Fibroblast of skin of scalp (primary cell): Measurements from ENCODE around the gene NOXO1.

ENCODE experiments used
- DNase-seq: peaks from one replicate; pipeline ENCODE4 v3.0.0-alpha.2; 2013

Gene NOXO1

GRCh38 chr16:1979271-1980029, 1.8 kb downstream of the NOXO1 start:
- DNase-seq, result no peak

DNA sequence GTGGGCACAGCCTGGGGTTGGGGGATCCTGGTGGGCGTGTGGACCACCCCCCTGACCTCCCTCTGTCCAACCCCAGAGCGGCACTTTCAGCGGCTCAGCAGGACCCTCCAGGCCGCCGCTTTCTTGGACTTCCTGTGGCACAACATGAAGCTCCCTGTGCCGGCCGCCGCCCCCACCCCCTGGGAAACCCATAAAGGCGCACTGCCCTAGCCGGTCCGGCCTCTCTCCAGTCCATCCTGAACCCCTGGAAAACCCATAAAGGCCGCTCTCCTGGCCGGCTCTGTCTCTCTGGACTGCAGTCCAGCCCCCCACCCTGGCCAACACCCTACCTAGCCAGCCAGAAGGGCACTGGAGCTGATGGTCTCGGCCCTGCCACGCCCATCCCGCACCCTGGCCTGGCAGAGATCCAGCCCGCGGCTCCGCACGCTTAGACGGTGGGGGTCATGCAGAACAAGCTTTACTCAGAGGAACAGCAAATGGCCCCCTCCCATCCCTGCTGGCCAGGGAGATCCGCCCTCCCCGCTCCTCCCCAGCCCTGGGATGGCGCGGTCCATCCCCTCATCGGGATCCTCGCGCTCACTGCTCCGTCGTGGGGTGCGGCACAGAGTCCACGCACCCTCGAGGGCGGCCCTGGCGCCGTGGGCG, 2.7 kb downstream of the NOXO1 start:
- DNase-seq, result no peak

DNA sequence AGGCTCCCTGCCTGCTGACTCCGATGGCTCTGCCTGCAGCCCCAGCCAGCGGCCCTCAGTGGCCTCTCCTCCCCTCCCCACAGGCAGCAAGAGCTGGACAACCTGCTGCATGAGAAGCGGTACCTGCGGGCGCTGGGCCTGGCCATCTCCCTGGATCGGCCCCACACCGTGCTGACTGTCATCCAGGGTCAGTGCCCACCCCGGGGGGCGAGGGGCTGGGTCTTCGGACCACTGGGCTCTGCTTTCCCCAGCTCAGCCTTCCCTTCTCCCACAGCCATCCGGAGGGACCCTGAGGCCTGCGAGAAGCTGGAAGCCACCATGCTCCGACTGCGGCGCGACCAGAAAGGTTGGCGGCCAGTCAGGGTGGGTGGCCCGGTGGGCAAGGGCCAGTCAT, 3.4 kb downstream of the NOXO1 start:
- no peak for DNase-seq

DNA sequence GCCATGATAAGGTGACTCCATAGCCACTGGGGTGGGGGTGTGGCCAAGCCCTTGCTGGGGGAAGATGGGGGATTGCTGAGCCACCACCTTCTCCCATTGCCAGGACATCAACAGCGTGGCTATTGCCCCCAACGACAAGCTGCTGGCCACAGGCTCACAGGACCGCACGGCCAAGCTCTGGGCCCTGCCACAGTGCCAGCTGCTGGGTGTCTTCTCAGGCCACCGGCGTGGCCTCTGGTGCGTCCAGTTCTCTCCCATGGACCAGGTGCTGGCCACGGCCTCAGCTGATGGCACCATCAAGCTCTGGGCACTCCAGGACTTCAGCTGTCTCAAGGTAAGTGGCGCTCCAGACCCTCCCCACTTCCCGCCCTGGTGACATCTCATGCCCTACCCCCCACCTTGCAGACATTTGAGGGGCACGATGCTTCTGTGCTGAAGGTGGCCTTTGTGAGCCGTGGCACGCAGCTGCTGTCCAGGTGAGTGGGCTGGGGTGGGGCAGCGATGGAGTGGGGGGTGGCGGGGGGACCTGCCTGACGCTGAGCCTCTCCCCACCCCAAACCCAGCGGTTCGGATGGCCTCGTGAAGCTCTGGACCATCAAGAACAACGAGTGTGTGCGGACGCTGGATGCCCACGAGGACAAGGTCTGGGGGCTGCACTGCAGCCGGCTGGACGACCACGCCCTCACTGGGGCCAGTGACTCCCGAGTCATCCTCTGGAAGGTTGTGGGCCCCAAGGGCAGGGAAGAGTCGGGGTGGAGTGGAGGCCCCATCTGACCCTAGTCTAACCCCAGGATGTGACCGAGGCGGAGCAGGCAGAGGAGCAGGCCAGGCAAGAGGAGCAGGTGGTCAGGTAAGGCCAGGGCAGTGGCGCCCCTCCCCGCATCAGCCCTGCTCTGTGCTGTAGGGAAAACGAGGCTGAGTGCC, 4.1 kb downstream of the NOXO1 start:
- no peak for DNase-seq

GRCh38 chr16:1976216-1976520, 5.1 kb downstream of the NOXO1 start:
- no peak for DNase-seq

GRCh38 chr16:1975432-1976215, 5.6 kb downstream of the NOXO1 start:
- DNase-seq, result no peak

GRCh38 chr16:1974157-1975070, 6.9 kb downstream of the NOXO1 start:
- DNase-seq, result no peak

DNA sequence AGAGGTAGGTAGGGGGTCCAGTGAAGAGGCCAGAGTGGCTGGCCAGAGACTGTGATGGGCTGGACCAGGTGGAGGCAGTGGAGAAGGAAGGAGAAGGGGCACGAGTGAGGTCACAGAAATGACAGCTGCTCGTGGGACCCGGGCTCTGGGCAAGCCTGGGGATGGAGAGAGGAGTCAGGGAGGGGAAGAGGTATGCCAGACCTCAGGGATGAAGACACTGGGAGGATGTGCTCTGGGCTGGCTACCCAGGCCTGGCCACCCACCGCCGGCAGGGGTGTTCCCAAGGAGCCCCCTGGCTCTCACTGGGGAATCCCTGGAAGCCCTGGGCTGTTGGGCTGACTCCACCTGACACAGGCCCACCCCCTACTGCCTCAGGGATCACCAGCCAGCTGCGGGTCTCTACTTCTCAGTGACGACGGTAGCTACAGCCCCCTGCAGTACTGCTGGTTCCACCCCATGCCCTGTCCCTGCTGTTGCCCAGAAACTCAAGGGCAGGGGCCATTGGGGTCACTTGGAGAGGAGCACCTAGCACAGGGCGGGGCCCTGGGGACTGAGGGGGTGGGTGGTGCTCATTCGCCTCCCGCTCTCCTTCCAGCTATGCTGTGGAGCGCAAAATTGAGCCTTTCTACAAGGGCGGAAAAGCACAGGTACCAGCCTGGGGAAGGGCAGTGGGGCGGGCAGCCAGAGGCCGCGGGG, 7.7 kb downstream of the NOXO1 start:
- no peak for DNase-seq

DNA sequence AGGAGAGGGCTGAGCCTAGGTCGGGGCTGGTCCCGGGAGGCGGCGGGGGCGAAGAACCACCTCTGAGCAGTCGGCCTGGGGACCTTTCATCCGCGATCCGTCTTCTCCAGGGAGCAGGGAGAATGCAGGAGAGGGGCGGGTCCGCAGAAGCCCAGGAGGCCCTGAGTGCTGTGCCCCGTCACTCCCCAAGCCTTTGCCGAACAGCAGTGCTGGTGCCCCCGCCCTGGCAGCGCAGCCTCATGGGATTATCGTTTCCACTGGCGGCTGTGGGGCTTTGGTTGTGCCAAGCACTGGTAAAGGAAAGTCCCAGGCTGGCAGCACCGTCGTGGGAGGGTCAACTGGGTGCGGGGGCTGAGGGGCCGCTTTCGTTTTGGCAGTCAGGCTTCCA, 8.8 kb downstream of the NOXO1 start:
- no peak for DNase-seq

DNA sequence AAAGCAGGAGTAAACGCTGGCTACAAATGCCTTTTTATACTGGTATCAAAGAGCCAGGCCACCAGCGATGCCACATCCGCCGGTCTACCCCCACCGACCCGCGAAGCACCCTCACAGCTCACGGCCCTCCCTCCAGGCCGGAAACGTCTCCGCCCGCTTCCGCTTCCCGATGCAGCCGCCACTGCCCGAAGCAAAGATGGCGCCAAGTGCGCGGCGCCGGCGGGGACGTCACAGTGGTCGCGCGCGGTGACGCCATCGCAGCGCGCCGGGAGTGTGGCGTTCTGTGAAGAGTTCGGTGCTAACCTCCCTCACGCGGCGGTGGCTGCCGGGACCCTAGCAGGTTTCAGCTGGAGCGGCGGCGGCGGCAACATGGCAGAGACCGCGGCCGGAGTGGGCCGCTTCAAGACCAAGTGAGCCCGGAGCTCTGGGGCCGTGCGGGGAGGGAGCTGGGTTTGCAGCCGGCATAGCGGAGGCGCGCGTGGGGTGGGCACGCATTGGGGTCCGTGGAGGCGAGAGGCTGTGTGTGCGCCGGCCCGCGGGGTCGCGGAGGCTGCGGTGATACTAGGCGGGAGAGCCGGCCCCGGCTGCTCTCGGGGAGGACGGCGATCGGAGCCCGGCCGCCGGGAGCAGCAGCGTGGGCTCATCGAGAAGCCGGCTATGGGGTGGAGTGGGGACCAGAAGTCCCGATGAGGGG, 9.3 kb downstream of the NOXO1 start, which contains the start of gene TBL3:
TSS of gene TBL3 (plus strand) at position 258 of the 694 bp plus-strand sequence. CDS start at position 370, 112 bp downstream.
- DNase-seq, result peak; percentile 97

DNA sequence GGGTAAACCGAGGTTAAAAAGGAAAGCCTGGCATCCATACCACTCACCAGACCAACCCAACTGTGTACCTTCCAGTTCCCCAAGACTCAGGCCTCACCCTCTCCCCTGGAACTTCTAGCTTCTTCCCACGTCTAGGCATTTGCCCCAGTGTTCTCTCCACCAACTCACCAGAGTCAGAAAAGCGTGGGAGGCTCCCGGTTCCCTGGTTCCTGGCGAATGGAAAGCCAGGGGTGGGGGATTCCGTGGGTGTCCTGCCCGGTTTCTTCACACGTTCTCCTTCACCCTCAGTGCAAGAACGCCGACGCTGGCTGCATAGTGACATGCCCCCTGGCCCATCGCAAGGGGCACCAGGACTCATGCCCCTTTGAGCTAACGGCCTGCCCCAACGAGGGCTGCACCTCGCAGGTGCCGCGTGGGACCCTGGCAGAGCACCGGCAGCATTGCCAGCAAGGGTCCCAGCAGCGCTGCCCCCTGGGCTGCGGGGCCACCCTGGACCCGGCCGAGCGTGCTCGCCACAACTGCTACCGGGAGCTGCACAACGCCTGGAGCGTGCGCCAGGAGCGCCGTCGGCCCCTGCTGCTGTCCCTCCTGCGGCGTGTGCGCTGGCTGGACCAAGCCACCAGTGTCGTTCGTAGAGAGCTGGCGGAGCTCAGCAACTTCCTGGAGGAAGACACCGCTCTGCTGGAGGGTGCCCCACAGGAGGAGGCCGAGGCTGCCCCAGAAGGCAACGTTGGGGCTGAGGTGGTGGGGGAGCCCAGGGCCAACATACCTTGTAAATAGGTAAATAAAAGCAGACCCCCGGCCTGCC, 12.9 kb downstream of the NOXO1 start:
- DNase-seq, result no peak

GRCh38 chr16:1966460-1966859, 14.8 kb downstream of the NOXO1 start, which contains the start of gene RNF151:
Gene RNF151, plus strand, starts transcription at chr16:1966856. Its CDS starts 26 bp downstream, at chr16:1966882.
- DNase-seq, result no peak

- no peak for DNase-seq
Observed at GRCh38 chr16:1965396-1966001, 15.8 kb downstream of the NOXO1 start.

DNA sequence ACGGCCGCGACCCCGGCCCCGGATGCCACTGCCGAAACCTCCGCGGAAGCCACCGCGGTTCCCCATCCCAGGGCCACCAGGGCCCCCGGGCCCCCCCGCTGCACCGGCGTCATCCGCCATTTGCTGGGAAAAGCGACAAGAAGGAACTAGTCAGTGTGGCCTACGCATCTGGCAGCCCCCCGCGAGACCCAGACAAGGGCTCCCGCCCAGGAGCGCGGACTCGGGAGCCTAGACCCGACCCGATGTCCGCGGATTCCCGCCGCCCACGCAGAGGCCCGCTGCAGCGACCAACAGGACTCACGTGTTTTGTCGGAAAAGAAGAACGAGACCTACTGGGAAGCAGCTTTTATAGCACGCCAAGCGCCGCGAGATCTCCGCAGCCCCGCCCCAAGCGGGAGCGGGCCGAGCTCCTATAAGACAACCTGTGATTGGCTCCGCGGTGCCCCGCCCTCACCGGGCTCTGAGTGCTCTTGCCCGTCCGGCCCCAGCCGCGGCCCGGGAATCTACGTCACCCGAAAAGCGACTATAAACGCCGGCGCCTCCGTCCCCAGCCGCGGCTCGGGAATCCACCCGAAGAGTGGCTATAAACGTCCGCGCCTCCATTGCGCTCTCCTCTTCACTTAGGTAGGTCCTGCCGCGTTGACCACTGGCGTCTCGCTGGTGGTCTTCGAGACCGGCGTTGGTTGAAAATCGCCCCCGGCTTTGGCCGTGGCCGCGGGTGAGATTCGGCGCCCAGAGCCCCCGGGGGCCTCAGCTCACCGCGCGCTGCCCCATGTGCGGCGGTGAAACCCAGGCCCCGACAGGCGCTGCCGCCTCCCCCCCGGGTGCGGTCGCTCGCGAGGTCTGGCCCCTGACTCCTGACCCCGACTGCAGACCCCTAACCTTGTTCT, 16.5 kb downstream of the NOXO1 start, which contains the start of gene RPS2:
TSS of gene RPS2 (minus strand) at position 321 of the 890 bp plus-strand sequence. CDS start at position 120, 201 bp downstream.
- DNase-seq, result peak; percentile 99

DNA sequence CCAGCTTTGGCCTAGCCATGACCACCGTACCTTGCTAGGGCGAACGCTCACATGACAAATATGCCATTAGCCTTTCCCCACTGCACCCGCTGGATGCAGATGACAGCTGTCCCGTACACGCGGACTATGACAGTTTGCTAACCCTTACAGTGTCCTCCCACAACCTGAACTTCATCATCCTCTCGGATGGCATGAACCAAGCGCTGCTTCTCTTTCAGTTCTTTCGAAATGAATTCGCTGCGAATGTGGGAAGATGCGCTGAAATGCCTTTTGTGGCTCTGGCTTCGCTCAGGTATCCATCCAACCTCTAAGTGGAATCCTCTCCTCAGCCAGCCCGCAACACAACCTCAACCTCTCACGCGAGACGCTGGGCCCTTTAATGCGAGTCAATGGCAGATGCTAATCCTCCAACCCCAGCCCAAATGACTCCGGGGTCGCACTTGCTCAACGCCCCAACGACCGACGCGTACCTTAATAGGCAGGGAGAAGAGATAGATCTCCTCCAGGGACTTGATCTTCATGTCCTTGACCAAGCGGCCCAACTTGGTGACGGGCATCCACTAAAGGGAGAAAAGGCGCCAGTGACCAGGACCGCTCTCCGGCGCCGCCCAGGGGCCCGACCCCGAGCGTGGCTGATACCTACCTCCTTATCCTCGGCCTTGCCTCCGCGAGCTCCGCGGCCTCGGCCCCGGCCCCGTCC, 17.3 kb downstream of the NOXO1 start:
- DNase-seq, result no peak
